Endothelial cell of umbilical vein (primary cell): ENCODE measurements around the gene TP53BP1. TPM values are rescaled to one million over a fixed set of nuclear protein-coding genes. Genes with fewer than 3 reads are reported as not detected.

Source experiments
- BruUV-seq: library from RNA; stranded (reverse); fragments of 400-500 nt; replicated peaks from 2 replicates; lab custom pipeline; 2021; lab: Mats Ljungman, UMichigan
- CTCF ChIA-PET: fragments of 300-600, 350-600 bp; sonication (Branson Sonifier 250); formaldehyde crosslinking; loops from one replicate; lab custom pipeline; 2021; ENCODE audit warnings: antibody characterized with exemption, inconsistent platforms; lab: Charles Lee
- POLR2A ChIA-PET: fragments of 300-600, 350-600 bp; sonication (Branson Sonifier 250); formaldehyde crosslinking; loops from one replicate; lab custom pipeline; 2021; ENCODE audit warnings: antibody characterized with exemption, inconsistent platforms; lab: Charles Lee
- DNase-seq: peaks from one replicate; pipeline ENCODE4 v3.0.0-alpha.2; 2011; ENCODE audit warnings: low read depth, low spot score
- FAIRE-seq: peaks from 2 replicates; lab custom pipeline; 2011; peaks lifted over from hg19 to GRCh38; lab: Jason Lieb, UNC
- H2AFZ ChIP-seq: 2 replicates; pipeline ENCODE4 v1.6.0; 2012; ENCODE audit warnings: low read depth, low read length, control low read depth, inconsistent platforms
- H3K27ac ChIP-seq: 2 replicates; pipeline ENCODE4 v1.5.1; 2011; ENCODE audit warnings: low read depth, mild to moderate bottlenecking, control low read depth, low read length, moderate library complexity; ENCODE audit not compliant: insufficient read depth
- H3K27me3 ChIP-seq, 2 experiments: 2 replicates each; pipeline versions ENCODE4 v1.6.0 to v1.6.1; 2011; ENCODE audit warnings: low read length in 2 of 2, mixed read lengths in 1 of 2; ENCODE audit not compliant: control insufficient read depth in 2 of 2, insufficient read depth in 2 of 2
- H3K36me3 ChIP-seq, 2 experiments: 2 replicates in 1 of 2; 3 replicates in 1 of 2; pipeline ENCODE4 v1.5.1; 2011; ENCODE audit warnings: low read length in 2 of 2, mild to moderate bottlenecking in 1 of 2, moderate library complexity in 1 of 2; ENCODE audit not compliant: control insufficient read depth in 2 of 2, insufficient read depth in 2 of 2; ENCODE audit errors: extremely low read depth in 1 of 2
- H3K4me1 ChIP-seq: 3 replicates; pipeline ENCODE4 v1.5.1; 2011; ENCODE audit warnings: mild to moderate bottlenecking, low read length; ENCODE audit not compliant: control insufficient read depth, insufficient read depth; ENCODE audit errors: extremely low read depth
- H3K4me2 ChIP-seq: 2 replicates; pipeline ENCODE4 v1.6.1; 2011; ENCODE audit warnings: low read length, control low read depth, mixed read lengths; ENCODE audit not compliant: insufficient read depth
- H3K4me3 ChIP-seq, 3 experiments: fragments of 200-600 bp in 1 of 3; sonication (generic), shearing (Covaris generic) in 1 of 3; replicated peaks in 1 of 3; 2 replicates each; pipeline ENCODE4 v1.5.1; 2011 to 2016; ENCODE audit warnings: control low read depth in 3 of 3, low read length in 3 of 3, mild to moderate bottlenecking in 2 of 3, inconsistent platforms in 1 of 3, low read depth in 1 of 3, moderate library complexity in 1 of 3; ENCODE audit not compliant: insufficient read depth in 1 of 3
- H3K79me2 ChIP-seq: 2 replicates; pipeline ENCODE4 v1.6.0; 2012; ENCODE audit warnings: low read length, inconsistent platforms; ENCODE audit not compliant: control insufficient read depth, insufficient read depth
- H3K9ac ChIP-seq: replicated peaks from 2 replicates; pipeline ENCODE3; 2011; ENCODE audit warnings: low read length, control low read depth; ENCODE audit not compliant: insufficient read depth; ENCODE audit errors: extremely low read depth
- H3K9me1 ChIP-seq: replicated peaks from 3 replicates; pipeline ENCODE4 v1.6.0; 2011; ENCODE audit warnings: mild to moderate bottlenecking, low read length; ENCODE audit not compliant: control insufficient read depth, insufficient read depth; ENCODE audit errors: extremely low read depth
- H3K9me3 ChIP-seq: replicated peaks from 2 replicates; pipeline ENCODE4 v1.5.1; 2012; ENCODE audit warnings: low read length, inconsistent platforms; ENCODE audit not compliant: control insufficient read depth, insufficient read depth
- H4K20me1 ChIP-seq: replicated peaks from 2 replicates; pipeline ENCODE3; 2011; ENCODE audit warnings: mild to moderate bottlenecking, low read length; ENCODE audit not compliant: control insufficient read depth, insufficient read depth; ENCODE audit errors: extremely low read depth
- CTCF ChIP-seq, 2 donors: IDR thresholded peaks; 1 replicate in 1 of 2; 2 replicates in 1 of 2; pipeline ENCODE4 v1.5.1; 2011; ENCODE audit warnings: low read length in 2 of 2, mild to moderate bottlenecking in 2 of 2, moderate library complexity in 2 of 2, control low read depth in 1 of 2, inconsistent platforms in 1 of 2, low read depth in 1 of 2; ENCODE audit not compliant: insufficient read depth in 1 of 2; ENCODE audit errors: extremely low read depth in 1 of 2
- EZH2 ChIP-seq: IDR thresholded peaks from 2 replicates; pipeline ENCODE4 v1.6.1; 2012; ENCODE audit warnings: borderline replicate concordance, low read depth, mild to moderate bottlenecking, moderate library complexity, low read length, inconsistent platforms; ENCODE audit not compliant: severe bottlenecking
- FOS ChIP-seq: IDR thresholded peaks from 2 replicates; pipeline ENCODE4 v1.6.1; 2011; ENCODE audit warnings: mild to moderate bottlenecking, low read length, moderate library complexity, borderline replicate concordance; ENCODE audit not compliant: insufficient read depth
- GATA2 ChIP-seq: IDR thresholded peaks from 2 replicates; pipeline ENCODE4 v1.7.0; 2011; ENCODE audit warnings: low read depth, mild to moderate bottlenecking, moderate library complexity, mixed read lengths, low read length; ENCODE audit not compliant: insufficient read length, insufficient read depth
- JUN ChIP-seq: IDR thresholded peaks from 2 replicates; pipeline ENCODE4 v1.6.1; 2011; ENCODE audit warnings: borderline replicate concordance, low read depth; ENCODE audit not compliant: insufficient read length, insufficient read depth
- MAX ChIP-seq: IDR thresholded peaks from 2 replicates; pipeline ENCODE4 v1.6.1; 2011; ENCODE audit not compliant: insufficient read depth, insufficient read length
- MYC ChIP-seq: IDR thresholded peaks from one replicate; pipeline ENCODE4 v1.6.1; 2011; ENCODE audit warnings: mild to moderate bottlenecking, low read depth, low read length
- POLR2A ChIP-seq: IDR thresholded peaks from 2 replicates; pipeline ENCODE4 v1.6.1; 2012; ENCODE audit warnings: low read depth, mild to moderate bottlenecking, control low read depth, low read length
- POLR2AphosphoS5 ChIP-seq: IDR thresholded peaks from 2 replicates; pipeline ENCODE4 v1.6.1; 2012; ENCODE audit warnings: low read depth, mild to moderate bottlenecking, control low read depth, low read length, moderate library complexity; ENCODE audit not compliant: insufficient read depth
- dilution Hi-C: fragments of 300-500 bp; cut with MboI; formaldehyde crosslinking; loops from one replicate; pipeline ENCODE4 v1.15.0; 2019; ENCODE audit warnings: low sequenced_read_pairs; ENCODE audit not compliant: extremely low pct_ligation_motif_present
- intact Hi-C: fragments of 100-400 bp; cut with micrococcal nuclease; formaldehyde crosslinking; loops from one replicate; pipeline ENCODE4 v1.10.0; 2022
- polyA plus RNA-seq, 4 experiments: library from polyadenylated mRNA; depleted of rRNA in 3 of 4; stranded (reverse) in 3 of 4; unstranded in 1 of 4; fragments of >200 nt; gene quantifications; 2 replicates each; pipeline versions ENCODE4 v1.2.1 to v1.2.3, GENCODE V29; 2011 to 2012; ENCODE audit warnings: missing spikeins in 1 of 4
- total RNA-seq: library from RNA; stranded (reverse); gene quantifications from 2 replicates; pipeline ENCODE4 v1.2.3, GENCODE V29; 2021

Gene TP53BP1
- total and polyA plus RNA-seq, 2 donors (not counting 3 experiments of a cell fraction or from before 2014, with no cell fraction given): 28.1 to 59.5 TPM

GRCh38 chr15:43526261-43526930 is 33.4 kb upstream of the TP53BP1 start:
- Histone ChIP-seq H3K4me2 (no peak overlapping the region), H3K4me1 (no peaks in the 10 kb centered on the region), H3K27me3 (no peaks in the 10 kb centered on the region), H3K9me1 (no peaks in the 10 kb centered on the region), H3K79me2 (no peaks in the 10 kb centered on the region), H3K9me3 (no peaks in the 10 kb centered on the region), H3K27ac (no peak overlapping the region), H3K4me3 (no peak overlapping the region), H3K9ac (no peak overlapping the region), H4K20me1 (no peaks in the 10 kb centered on the region), H3K36me3 (no peaks in the 10 kb centered on the region), H2AFZ (no peak overlapping the region)
- no TSS peak for BruUV-seq
- intact Hi-C loops (no loop called here), dilution Hi-C loops (no loop called here)
- CTCF ChIA-PET: interaction anchor here (1.7 to 2.3 kb wide), 2 partner anchors 12 to 16 kb away, joined by 6 to 25 read pairs; no protein-coding TSS in a partner anchor
- no peak for DNase-seq
- FAIRE-seq: no peak
- POLR2A ChIA-PET: no interaction called here
- TF ChIP-seq POLR2AphosphoS5 (no peak), CTCF (IDR thresholded peaks at IDR 0.05; ENCODE audit: extremely low read depth in 1 of 2, insufficient read depth in 1 of 2, low read depth in 1 of 2, low read length in 2 of 2) (no peak), POLR2A (no peak), EZH2 (no peak), GATA2 (no peak), JUN (no peak), MYC (no peak), MAX (no peak), FOS (no peak)
